ENCODE measurements around the gene PIEZO2.

PIEZO2 gene

DNA sequence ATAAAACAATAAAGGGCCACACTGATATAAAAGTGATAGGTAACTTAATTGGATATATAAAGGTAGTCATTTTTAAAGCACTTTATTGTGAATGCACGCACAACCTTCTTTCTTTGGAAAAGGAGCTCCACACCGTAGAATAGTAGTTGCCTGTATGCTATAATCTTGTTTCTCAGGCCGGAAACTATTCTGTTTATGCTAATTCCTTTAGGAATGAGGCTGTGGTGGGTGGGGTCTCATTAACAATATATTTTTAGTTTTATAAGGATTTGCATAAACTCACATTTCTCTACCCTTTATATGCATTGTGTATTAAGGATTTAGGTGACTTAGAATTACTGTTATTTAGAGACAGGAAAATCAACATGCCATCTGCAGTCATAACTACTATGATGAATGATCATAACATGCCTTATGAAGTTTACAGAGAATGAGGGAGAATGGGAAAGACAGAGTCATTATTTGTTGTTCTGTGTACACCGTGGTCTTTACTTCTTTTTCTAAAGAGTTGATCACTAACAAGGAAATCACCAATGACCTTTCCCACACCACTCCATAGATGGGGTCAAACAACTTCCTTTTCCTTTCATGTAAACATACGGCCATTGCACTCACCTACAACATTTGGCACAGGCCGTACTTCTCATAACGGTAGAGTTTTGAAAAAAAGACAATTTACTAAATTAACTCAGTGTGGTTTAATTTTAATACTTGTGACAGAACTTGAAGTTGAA is 84.5 kb downstream of the PIEZO2 start:
- DNase-seq (ENCODE audit: low read depth) = no peak

- DNase-seq (ENCODE audit: low read depth) = no peak
Observed at GRCh38 chr18:11064106-11064505, 85.3 kb downstream of the PIEZO2 start.

- no peak for DNase-seq (ENCODE audit: low read depth)
Observed at GRCh38 chr18:11055721-11056120, 93.6 kb downstream of the PIEZO2 start.

DNA sequence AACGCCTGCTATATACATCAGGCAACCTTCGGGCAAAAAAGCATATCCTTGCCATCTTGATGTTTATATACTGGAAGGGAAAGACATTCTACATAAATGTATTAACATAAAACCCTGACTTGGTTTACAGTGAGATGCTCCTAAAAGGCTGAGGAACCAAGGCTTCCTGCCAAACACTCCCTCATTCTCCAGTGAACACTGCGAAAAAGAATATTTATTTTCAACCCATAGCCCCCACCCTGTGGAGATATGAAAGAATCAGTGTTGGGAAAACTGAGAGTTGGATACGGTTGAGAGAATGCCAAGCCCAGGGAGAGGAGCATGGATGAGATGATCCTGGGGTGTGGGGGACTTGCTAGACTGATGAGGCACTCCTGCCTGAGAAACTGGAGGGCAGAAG is 94.9 kb downstream of the PIEZO2 start:
- DNase-seq (ENCODE audit: low read depth) = no peak

- DNase-seq (ENCODE audit: low read depth) = no peak
Observed at GRCh38 chr18:11053293-11053692, 96.1 kb downstream of the PIEZO2 start.

DNA sequence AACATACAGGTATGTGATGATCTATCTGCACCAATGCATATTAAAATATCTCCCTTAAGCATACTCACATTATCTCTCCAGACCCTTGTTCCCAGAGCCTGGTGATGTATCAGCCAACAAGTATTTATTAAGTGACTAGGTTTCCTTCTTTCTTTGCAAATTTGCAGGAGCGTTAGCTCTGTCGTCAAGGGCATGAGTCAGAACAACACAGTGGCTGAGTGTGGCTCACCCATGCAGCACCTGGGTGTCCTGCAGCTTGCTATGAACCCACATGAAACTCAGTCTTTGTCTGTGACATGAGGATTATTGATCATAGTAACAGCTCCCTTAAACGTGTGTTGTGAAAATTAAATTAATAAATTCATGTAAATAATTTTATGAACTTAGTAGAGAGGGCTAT is 96.6 kb downstream of the PIEZO2 start:
- no peak for DNase-seq (ENCODE audit: low read depth)

- no peak for DNase-seq (ENCODE audit: low read depth)
Observed at GRCh38 chr18:11051462-11051861, 97.9 kb downstream of the PIEZO2 start.

DNA sequence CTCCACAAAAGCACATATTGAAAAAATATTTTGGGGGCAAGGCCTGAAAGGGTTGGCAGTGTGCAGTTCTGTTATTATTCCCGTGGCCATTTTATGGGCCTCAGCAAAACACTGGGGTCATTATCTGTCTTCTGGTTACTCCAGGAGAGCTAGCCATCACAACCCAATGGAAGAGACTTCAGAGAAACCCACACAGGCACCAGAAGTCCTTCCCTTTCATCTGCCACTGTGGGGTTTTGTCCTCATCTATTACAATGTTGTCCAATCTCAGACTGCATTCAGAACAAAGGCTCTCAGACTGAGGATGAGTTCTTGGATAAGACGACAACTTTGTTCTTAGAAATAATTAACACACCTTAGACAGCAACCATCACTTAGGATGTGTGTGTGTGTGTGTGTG is 98.4 kb downstream of the PIEZO2 start:
- no peak for DNase-seq (ENCODE audit: low read depth)

GRCh38 chr18:11047817-11048216 is 101.6 kb downstream of the PIEZO2 start:
- DNase-seq (ENCODE audit: low read depth) = no peak

DNA sequence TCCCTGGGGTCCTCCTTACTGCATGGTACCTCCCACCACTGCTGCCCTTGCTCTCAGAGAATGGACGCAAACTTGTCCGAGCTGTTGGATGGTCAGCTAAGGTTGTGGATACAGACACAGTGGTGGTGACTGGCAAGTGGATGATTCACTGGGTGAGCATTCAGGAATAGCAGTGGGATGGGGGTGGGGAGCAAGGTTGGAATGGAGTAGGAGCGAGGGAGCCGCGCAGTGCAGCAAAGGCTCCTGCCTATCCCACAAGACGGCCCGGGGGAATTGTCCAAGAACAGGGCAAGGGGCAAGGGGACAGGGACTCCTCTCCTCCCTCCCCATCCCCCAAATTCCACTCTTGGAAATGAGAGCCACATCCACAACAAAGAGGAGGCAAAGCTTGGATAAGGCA is 102.2 kb downstream of the PIEZO2 start:
- DNase-seq (ENCODE audit: low read depth) = no peak

DNA sequence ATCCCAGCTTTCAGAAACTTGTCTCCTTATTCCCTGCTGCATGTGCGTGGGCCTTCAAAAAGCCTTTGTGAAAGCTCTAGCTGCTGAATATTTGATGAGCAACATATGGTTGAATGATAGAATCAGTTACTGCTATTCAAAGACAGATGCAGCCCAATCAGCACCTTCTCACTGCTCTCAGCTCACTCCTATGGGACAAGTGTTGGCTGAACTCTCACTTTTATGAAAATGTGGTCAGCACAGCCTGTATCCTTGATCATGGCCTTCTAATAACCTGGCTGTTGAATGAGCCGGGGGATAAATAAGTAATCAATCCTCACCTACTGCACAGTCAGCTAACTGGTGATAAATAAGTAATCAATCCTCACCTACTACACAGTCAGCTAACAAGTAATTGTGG is 103.2 kb downstream of the PIEZO2 start:
- no peak for DNase-seq (ENCODE audit: low read depth)

- DNase-seq (ENCODE audit: low read depth) = no peak
Observed at GRCh38 chr18:11043694-11044093, 105.7 kb downstream of the PIEZO2 start.

GRCh38 chr18:11042247-11042646 is 107.1 kb downstream of the PIEZO2 start:
- DNase-seq (ENCODE audit: low read depth) = no peak

DNA sequence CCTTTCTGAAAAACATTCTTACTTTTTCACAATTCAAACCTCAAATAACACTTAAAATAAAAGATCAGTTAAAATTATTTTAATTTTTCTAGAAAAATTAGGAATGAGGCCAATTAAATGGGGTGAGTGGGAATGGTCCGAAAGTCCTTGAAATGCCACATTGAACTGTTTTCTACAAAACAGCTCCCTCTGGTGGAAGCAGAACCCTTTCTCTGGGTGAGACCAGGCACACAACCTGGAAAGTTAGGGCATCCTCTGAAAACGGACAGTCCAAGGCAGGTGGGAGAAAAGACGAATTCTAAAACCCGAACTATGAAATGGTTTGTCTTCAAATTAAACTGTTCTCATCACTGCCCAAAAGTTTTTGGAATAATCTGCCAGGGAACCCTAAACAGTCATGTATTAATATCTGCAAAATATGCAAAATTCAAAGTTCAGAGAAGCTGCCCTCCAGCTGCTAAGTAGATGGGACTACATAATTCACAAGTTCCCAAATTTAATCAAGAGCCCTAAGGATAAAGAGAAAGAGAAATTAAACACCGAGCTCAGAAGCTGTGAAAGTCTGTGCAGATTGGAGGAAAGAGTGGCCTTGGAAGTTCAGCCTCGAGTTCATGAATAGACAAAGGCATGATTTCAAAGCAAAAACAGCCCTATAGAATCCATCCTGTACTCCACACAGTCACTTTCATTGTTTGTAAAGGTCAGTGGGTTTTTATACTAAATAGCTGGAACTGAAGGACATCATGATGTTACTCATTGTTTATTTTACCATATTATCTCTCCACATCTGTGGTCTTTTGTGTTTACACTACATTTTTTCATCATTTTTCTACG is 108.3 kb downstream of the PIEZO2 start:
- DNase-seq (ENCODE audit: low read depth) = no peak

DNA sequence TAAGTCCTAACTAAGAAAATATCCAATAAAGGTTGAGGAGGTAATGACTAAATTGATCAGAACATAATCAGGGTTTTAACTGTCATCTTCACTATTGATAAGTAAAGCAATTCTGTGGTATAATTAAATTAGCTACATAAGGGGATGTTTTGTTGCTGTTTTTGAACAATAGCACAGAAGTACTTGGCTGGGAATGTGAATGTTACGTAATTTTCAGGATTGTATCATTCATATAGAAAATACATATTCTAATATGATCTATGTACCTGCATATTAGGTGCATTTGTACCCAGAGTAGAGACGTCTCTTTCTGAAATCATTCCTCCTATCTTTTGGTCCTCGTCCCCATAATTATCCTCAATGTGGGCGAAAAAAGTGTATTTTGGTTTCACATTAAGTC is 109.0 kb downstream of the PIEZO2 start:
- no peak for DNase-seq (ENCODE audit: low read depth)

DNA sequence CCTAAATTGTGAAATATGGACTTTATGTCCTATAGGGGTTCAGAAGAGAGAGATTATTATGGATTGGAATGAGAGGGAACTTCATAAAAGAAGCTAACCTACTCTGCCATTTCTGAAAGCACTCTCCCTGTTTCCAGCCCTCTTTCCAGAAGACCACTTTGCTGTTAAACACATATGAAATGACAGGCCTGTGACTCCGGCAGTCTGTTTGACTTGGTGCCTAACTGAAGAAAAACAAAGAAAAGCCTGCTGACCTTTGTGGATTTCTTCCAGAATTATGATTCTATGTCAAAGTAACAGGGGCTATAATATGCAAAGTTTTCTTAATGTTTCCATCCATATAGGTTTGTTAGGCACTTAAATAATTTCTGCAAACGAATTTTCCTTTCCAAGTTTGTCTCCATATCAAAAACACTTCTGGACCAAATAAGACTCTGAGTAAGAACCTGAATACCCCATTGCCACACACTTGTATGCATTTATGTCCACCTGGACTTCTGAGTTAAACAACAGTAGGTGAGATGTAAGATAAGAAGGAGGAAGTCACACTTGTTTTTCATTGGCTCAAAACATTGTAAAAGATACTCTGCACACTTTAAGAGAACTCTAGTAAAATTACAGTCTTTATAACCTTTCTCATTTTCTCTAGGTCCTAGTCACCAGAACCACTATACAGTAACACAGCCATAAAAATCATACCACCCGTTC is 111.7 kb downstream of the PIEZO2 start:
- no peak for DNase-seq (ENCODE audit: low read depth)

DNA sequence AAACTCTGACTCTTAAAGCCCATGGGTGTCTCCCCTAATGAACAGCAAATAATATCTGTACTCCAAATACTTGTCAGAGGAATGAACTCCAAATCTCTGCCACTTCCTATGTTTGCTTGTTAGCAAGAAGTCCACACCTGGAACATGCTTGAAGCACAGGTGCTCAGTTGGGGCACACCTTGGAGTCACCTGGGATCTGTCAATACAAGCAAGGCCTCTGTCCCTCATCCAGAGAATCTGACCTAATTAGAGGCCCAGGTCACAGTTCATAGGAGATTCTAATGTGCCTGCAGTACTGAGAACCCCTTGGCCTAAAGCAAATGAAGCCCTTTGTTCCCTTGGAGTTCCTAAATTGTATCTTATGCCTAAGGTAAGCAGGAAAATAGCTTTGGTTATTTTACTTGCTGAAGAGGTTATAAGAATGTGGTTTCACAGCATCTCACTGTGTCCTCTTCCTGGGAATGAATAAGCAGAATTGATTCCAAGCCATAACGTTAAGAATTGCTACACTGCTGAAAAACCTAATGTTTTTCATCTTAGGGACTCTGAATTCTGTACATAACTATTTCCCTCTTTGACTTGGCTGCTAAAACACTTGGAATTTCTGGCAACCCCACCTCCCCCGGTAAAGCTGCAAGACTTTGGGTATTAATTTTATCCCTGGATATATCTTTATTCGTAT is 113.4 kb downstream of the PIEZO2 start:
- no peak for DNase-seq (ENCODE audit: low read depth)

GRCh38 chr18:11035376-11035775 is 114.0 kb downstream of the PIEZO2 start:
- DNase-seq (ENCODE audit: low read depth) = no peak

DNA sequence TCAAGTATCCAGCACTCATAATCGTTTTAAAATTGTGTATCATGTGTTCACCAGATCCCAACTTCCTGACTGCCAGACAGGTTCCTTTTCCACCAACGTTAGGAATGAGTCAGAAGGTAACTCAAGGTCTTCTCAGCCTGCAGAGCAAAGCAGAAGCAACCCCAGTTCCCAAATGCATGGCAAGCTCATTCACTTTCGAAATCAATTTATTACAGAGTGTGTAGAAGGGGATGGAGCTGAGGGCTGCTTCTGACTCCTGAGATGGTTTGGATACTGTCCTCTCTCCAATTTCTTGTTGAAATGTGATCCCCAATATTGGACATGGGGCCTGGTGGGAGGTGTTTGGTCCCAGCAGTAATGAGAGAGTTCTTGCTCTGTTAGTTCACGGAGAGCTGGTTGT is 114.5 kb downstream of the PIEZO2 start:
- no peak for DNase-seq (ENCODE audit: low read depth)

DNA sequence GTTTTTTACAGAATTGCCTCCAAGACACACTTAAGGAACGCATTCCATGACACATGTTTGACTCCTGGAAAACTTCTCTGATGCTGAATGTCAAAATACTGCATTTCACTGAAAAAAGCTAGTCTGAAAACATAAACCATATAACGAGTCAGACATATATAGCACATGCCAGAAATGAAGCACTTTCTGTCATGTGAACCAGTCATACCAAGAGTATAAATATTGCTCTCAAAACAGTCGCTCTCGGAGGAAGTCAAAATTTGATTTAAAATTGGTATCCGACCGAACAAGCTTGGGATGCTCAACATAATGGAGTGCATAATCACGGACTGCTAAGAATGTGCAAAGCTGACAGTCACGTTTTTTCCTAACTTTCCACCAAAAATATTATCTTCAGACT is 115.9 kb downstream of the PIEZO2 start:
- no peak for DNase-seq (ENCODE audit: low read depth)

DNA sequence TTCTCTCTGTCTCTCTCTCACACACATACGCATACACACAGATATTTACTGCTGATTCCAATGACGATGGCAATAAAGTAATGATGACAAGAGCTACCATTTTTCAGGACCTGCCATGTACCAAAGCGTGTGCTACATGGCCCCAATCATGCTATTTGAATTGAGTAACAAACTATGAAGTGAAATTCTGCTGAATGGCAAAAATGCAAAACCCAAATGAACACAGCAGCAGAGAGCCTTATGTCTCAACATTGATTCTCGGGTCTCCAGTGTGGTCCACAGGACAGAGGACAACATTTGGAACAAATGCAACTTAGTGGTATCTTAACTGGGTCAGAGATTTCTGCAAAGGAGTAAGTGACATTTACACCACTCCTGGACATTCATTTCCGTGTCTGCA is 117.4 kb downstream of the PIEZO2 start:
- no peak for DNase-seq (ENCODE audit: low read depth)

DNA sequence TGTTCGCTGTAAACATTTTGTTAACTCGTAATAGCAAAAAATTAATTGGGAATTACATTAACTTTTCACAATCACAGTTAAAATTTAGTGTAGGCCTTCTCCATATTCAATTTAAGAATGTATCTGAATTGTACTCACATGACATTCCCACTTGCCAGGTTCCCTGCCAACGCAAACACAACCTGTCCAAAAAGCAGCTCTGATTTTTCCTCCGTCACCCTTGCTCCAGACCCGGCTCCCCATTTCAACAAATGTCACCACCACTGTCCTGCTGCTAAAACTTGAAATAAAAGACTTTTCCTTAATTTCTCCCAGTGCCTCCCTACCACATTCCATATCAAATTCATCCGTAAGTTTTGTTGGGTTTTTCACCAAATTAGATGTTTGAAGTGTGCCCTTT is 120.3 kb downstream of the PIEZO2 start:
- no peak for DNase-seq (ENCODE audit: low read depth)

Measured in T-helper 22 cell (primary cell).